WTC11 (cell line): ENCODE data around the gene KRAS. TPM values are rescaled to one million over a fixed set of nuclear protein-coding genes. Genes with fewer than 3 reads are reported as not detected.

Source experiments
- ATAC-seq: fragments of 200-7000 bp; cut with Tn5 transposase; 2 replicates; pipeline ENCODE4 v1.10.0; 2021; ENCODE audit warnings: mild to moderate bottlenecking, moderate library complexity
- CTCF ChIA-PET: fragments of 300-600 bp; sonication (Branson Sonifier 250); formaldehyde crosslinking; loops from one replicate; lab custom pipeline; 2021; ENCODE audit warnings: antibody characterized with exemption; lab: Charles Lee
- POLR2A ChIA-PET: fragments of 350-600 bp; sonication (Branson Sonifier 250); formaldehyde crosslinking; loops from one replicate; lab custom pipeline; 2021; ENCODE audit warnings: antibody characterized with exemption; lab: Charles Lee
- DNase-seq: peaks from one replicate; pipeline ENCODE4 v3.0.0; 2021; ENCODE audit warnings: low spot score
- H3K27ac Mint-ChIP-seq: 2 replicates; pipeline ENCODE4 v1.8.0; 2021; ENCODE audit warnings: mixed read lengths
- H3K27me3 Mint-ChIP-seq: 2 replicates; pipeline ENCODE4 v1.8.0; 2021; ENCODE audit warnings: low read depth, mild to moderate bottlenecking, moderate library complexity, mixed read lengths
- H3K36me3 Mint-ChIP-seq: 2 replicates; pipeline ENCODE4 v1.8.0; 2021; ENCODE audit warnings: mixed read lengths
- H3K4me1 Mint-ChIP-seq: 2 replicates; pipeline ENCODE4 v1.8.0; 2022; ENCODE audit warnings: mixed read lengths
- H3K4me3 Mint-ChIP-seq: 2 replicates; pipeline ENCODE4 v1.8.0; 2021; ENCODE audit warnings: mild to moderate bottlenecking, moderate library complexity, mixed read lengths
- H3K9me3 Mint-ChIP-seq: 2 replicates; pipeline ENCODE4 v1.8.0; 2021; ENCODE audit warnings: mixed read lengths
- AFF4 ChIP-seq: sonication (generic); formaldehyde crosslinking; IDR thresholded peaks from 2 replicates; pipeline ENCODE4 v1.8.1; 2023; ENCODE audit warnings: mild to moderate bottlenecking, missing genetic modification reagents, borderline replicate concordance
- AR ChIP-seq: fragments of 250-450 bp; sonication (Bioruptor Pico); IDR thresholded peaks from 2 replicates; pipeline ENCODE4 v1.9.0; 2021; ENCODE audit warnings: mild to moderate bottlenecking
- CBFB ChIP-seq: sonication (generic); formaldehyde crosslinking; IDR thresholded peaks from 2 replicates; pipeline ENCODE4 v1.8.1; 2022; ENCODE audit warnings: mild to moderate bottlenecking, low read depth, missing genetic modification reagents
- CDX4 ChIP-seq: fragments of 250-450 bp; sonication (Bioruptor Pico); IDR thresholded peaks from 2 replicates; pipeline ENCODE4 v1.9.0; 2021; ENCODE audit warnings: moderate library complexity, mild to moderate bottlenecking, inconsistent platforms, borderline replicate concordance
- CTCF ChIP-seq: fragments of 200-600 bp; IDR thresholded peaks from 2 replicates; pipeline ENCODE4 v1.8.0; 2022; ENCODE audit warnings: antibody characterized with exemption
- E2F4 ChIP-seq: sonication (generic); formaldehyde crosslinking; IDR thresholded peaks from 2 replicates; pipeline ENCODE4 v1.8.1; 2022; ENCODE audit warnings: low read depth, mild to moderate bottlenecking, moderate library complexity, missing genetic modification reagents, borderline replicate concordance
- FOXK1 ChIP-seq: sonication (generic); formaldehyde crosslinking; IDR thresholded peaks from 2 replicates; pipeline ENCODE4 v1.8.0; 2022; ENCODE audit warnings: mild to moderate bottlenecking, moderate library complexity, missing genetic modification reagents
- FOXP1 ChIP-seq: sonication (generic); formaldehyde crosslinking; IDR thresholded peaks from 2 replicates; pipeline ENCODE4 v1.8.0; 2022; ENCODE audit warnings: missing genetic modification reagents, mild to moderate bottlenecking, moderate library complexity, borderline replicate concordance
- JUN ChIP-seq: sonication (generic); formaldehyde crosslinking; IDR thresholded peaks from 2 replicates; pipeline ENCODE4 v1.8.0; 2023; ENCODE audit warnings: mild to moderate bottlenecking, missing genetic modification reagents
- KAT7 ChIP-seq: sonication (generic); formaldehyde crosslinking; IDR thresholded peaks from 2 replicates; pipeline ENCODE4 v1.8.1; 2023; ENCODE audit warnings: missing genetic modification reagents, mild to moderate bottlenecking, borderline replicate concordance
- NFE2L1 ChIP-seq: sonication (generic); formaldehyde crosslinking; IDR thresholded peaks from 2 replicates; pipeline ENCODE4 v1.8.1; 2023; ENCODE audit warnings: missing genetic modification reagents
- NR1H2 ChIP-seq: sonication (generic); formaldehyde crosslinking; IDR thresholded peaks from 2 replicates; pipeline ENCODE4 v1.9.0; 2021; ENCODE audit warnings: mild to moderate bottlenecking, moderate library complexity, missing genetic modification reagents
- NR3C1 ChIP-seq: sonication (generic); formaldehyde crosslinking; conservative IDR thresholded peaks from 2 replicates; pipeline ENCODE4 v1.8.1; 2023; ENCODE audit warnings: low read depth, mild to moderate bottlenecking, missing genetic modification reagents
- RELA ChIP-seq: sonication (generic); formaldehyde crosslinking; IDR thresholded peaks from 2 replicates; pipeline ENCODE4 v1.8.1; 2022; ENCODE audit warnings: missing genetic modification reagents, mild to moderate bottlenecking, borderline replicate concordance
- SMAD3 ChIP-seq: sonication (generic); formaldehyde crosslinking; IDR thresholded peaks from 2 replicates; pipeline ENCODE4 v1.8.0; 2022; ENCODE audit warnings: missing genetic modification reagents, mild to moderate bottlenecking, borderline replicate concordance
- SMAD4 ChIP-seq: sonication (generic); formaldehyde crosslinking; IDR thresholded peaks from 2 replicates; pipeline ENCODE4 v1.8.0; 2022; ENCODE audit warnings: mild to moderate bottlenecking, missing genetic modification reagents
- SOX15 ChIP-seq: fragments of 250-450 bp; sonication (Bioruptor Pico); IDR thresholded peaks from 2 replicates; pipeline ENCODE4 v1.9.0; 2021; ENCODE audit warnings: mild to moderate bottlenecking
- SP1 ChIP-seq: sonication (generic); formaldehyde crosslinking; conservative IDR thresholded peaks from 2 replicates; pipeline ENCODE4 v1.8.1; 2022; ENCODE audit warnings: missing genetic modification reagents
- TEAD1 ChIP-seq: sonication (generic); formaldehyde crosslinking; IDR thresholded peaks from 2 replicates; pipeline ENCODE4 v1.8.0; 2022; ENCODE audit warnings: mild to moderate bottlenecking, missing genetic modification reagents
- ZNF232 ChIP-seq: sonication (generic); formaldehyde crosslinking; IDR thresholded peaks from 2 replicates; pipeline ENCODE4 v1.8.0; 2022; ENCODE audit warnings: mild to moderate bottlenecking, missing genetic modification reagents
- ZNF425 ChIP-seq: fragments of 250-450 bp; sonication (Bioruptor Pico); conservative IDR thresholded peaks from 2 replicates; pipeline ENCODE4 v1.9.0; 2021; ENCODE audit warnings: mild to moderate bottlenecking
- ZNF512 ChIP-seq: sonication (generic); formaldehyde crosslinking; IDR thresholded peaks from 2 replicates; pipeline ENCODE4 v1.8.1; 2022; ENCODE audit warnings: missing genetic modification reagents, borderline replicate concordance
- total RNA-seq: library from RNA; stranded (reverse); gene quantifications from 3 replicates; pipeline ENCODE4 v1.2.3, GENCODE V29; 2021

Gene KRAS
- total RNA-seq, 1 experiment from 2014 or later = 66.2 TPM

- TF ChIP-seq SOX15 = no peak
- TF ChIP-seq ZNF425 = no peak
- no peak for TF ChIP-seq NR3C1 (CRISPR knock-in tag)
- TF ChIP-seq SP1 (CRISPR knock-in tag) = no peak
- TF ChIP-seq SMAD3 (CRISPR knock-in tag) = no peak
- no peak for TF ChIP-seq JUN (CRISPR knock-in tag)
- no peak for TF ChIP-seq E2F4
- no peak for TF ChIP-seq KAT7 (CRISPR knock-in tag)
- TF ChIP-seq NFE2L1 = no peak
- TF ChIP-seq CDX4 (CRISPR knock-in tag) = no peak
Measured at GRCh38 chr12:25253371-25254068, 2.8 kb upstream of the KRAS start (continued).

GRCh38 chr12:25252946-25253345, 2.2 kb upstream of the KRAS start:
- Mint-ChIP-seq H3K4me3 (peak overlapping the region; percentile 77; the same call in 1 of the 2 replicates), H3K9me3 (no peaks in the 10 kb centered on the region), H3K27ac (no peak overlapping the region), H3K36me3 (no peaks in the 10 kb centered on the region), H3K4me1 (peaks cover 46% of the 10 kb centered on the region), H3K27me3 (peaks cover 18% of the 10 kb centered on the region)
- DNase-seq = no peak
- ChIA-PET POLR2A (no interaction called here), CTCF (no interaction called here)
- no peak for ATAC-seq
- TF ChIP-seq RELA (CRISPR knock-in tag) (no peak), TEAD1 (CRISPR knock-in tag) (no peak), FOXP1 (CRISPR knock-in tag) (no peak), ZNF512 (CRISPR knock-in tag) (no peak), CTCF (no peak), SMAD4 (no peak), NR1H2 (CRISPR knock-in tag) (no peak), FOXK1 (no peak), AFF4 (CRISPR knock-in tag) (no peak), ZNF232 (CRISPR knock-in tag) (no peak), AR (CRISPR knock-in tag) (no peak), CBFB (no peak)
